ENCODE results near the gene BCL2L2. TPM values are rescaled to one million over a fixed set of nuclear protein-coding genes. Genes with fewer than 3 reads are reported as not detected.
A peak's percentile ranks its signal among the peaks of the same experiment; 100 is the strongest.

Gene BCL2L2
- total RNA-seq, 1 donor from 2014 or later: 21.4 TPM

DNA sequence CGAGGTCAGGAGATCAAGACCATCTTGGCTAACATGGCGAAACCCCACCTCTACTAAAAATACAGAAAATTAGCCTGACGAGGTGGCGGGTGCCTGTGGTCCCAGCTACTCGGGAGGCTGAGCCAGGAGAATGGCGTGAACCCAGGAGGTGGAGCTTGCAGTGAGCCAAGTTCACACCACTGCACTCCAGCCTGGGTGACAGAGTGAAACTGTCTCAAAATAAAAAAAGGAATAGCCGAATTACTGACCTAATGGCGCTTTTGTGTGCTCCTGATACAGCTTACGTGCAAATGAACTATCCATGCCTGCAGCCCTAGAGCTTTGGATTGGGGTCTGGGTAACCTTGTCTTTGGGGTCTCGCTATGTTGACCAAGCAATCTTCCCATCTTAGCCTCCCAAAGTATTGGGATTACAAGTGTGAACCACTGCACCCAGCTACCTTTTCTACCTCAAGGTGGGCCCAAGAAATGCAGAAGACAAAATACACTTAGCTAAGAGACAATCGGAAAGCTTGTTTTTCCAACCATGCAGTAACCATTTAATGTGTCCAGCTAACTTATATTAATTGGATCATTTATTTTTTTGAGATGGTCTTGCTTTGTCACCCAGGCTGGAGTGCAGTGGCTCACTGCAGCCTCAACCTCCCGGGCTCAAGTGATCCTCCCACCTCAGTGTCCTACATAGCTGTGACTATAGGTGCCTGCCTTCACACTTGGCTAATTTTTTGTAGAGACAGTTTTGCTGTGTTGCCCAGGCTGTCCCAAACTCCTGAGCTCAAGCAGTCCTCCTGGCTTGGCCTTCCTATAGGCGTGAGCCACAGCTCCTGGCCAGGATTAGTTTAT, 20.1 kb downstream of the BCL2L2 start:
- Histone ChIP-seq H3K36me3 (ENCODE audit: insufficient read depth, low read length) (peaks cover 20% of the 10 kb centered on the region), H3K79me2 (ENCODE audit: insufficient read depth, low read length) (peaks cover 33% of the 10 kb centered on the region), H2AFZ (ENCODE audit: low read depth, low read length) (no peak overlapping the region), H4K20me1 (ENCODE audit: insufficient read depth, low read length) (peaks cover 40% of the 10 kb centered on the region), H3K4me1 (ENCODE audit: insufficient read depth, low read length) (peaks cover 7% of the 10 kb centered on the region), H3K9me3 (ENCODE audit: insufficient read depth, low read depth, low read length) (no peaks in the 10 kb centered on the region), H3K9ac (ENCODE audit: low read length) (no peak overlapping the region), H3K27me3 (ENCODE audit: insufficient read depth, low read length) (no peaks in the 10 kb centered on the region), H3K4me3 (ENCODE audit: insufficient read depth, low read depth, low read length) (no peak overlapping the region), H3K4me2 (ENCODE audit: low read length) (no peak overlapping the region), H3K27ac (ENCODE audit: low read depth, low read length) (no peak overlapping the region)
- Mint-ChIP-seq H3K4me1 (ENCODE audit: low read depth, unreplicated experiment) (peaks cover 11% of the 10 kb centered on the region), H3K27ac (ENCODE audit: unreplicated experiment) (no peak overlapping the region), H3K36me3 (ENCODE audit: low read depth, unreplicated experiment) (peaks cover 6% of the 10 kb centered on the region), H3K9me3 (ENCODE audit: unreplicated experiment) (no peaks in the 10 kb centered on the region), H3K4me3 (ENCODE audit: unreplicated experiment) (peak overlapping the region; percentile 47), H3K27me3 (ENCODE audit: low read depth, unreplicated experiment) (peaks cover 7% of the 10 kb centered on the region)
- DNase-seq (ENCODE audit: low read depth) (no peak), FAIRE-seq (no peak)
- TF ChIP-seq EZH2 (IDR thresholded peaks at IDR 0.05; ENCODE audit: insufficient read depth, low read length): no peak
- TF ChIP-seq, protein P1, sequence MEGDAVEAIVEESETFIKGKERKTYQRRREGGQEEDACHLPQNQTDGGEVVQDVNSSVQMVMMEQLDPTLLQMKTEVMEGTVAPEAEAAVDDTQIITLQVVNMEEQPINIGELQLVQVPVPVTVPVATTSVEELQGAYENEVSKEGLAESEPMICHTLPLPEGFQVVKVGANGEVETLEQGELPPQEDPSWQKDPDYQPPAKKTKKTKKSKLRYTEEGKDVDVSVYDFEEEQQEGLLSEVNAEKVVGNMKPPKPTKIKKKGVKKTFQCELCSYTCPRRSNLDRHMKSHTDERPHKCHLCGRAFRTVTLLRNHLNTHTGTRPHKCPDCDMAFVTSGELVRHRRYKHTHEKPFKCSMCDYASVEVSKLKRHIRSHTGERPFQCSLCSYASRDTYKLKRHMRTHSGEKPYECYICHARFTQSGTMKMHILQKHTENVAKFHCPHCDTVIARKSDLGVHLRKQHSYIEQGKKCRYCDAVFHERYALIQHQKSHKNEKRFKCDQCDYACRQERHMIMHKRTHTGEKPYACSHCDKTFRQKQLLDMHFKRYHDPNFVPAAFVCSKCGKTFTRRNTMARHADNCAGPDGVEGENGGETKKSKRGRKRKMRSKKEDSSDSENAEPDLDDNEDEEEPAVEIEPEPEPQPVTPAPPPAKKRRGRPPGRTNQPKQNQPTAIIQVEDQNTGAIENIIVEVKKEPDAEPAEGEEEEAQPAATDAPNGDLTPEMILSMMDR (IDR thresholded peaks at IDR 0.05; ENCODE audit: insufficient read depth, low read depth, low read length): no peak

DNA sequence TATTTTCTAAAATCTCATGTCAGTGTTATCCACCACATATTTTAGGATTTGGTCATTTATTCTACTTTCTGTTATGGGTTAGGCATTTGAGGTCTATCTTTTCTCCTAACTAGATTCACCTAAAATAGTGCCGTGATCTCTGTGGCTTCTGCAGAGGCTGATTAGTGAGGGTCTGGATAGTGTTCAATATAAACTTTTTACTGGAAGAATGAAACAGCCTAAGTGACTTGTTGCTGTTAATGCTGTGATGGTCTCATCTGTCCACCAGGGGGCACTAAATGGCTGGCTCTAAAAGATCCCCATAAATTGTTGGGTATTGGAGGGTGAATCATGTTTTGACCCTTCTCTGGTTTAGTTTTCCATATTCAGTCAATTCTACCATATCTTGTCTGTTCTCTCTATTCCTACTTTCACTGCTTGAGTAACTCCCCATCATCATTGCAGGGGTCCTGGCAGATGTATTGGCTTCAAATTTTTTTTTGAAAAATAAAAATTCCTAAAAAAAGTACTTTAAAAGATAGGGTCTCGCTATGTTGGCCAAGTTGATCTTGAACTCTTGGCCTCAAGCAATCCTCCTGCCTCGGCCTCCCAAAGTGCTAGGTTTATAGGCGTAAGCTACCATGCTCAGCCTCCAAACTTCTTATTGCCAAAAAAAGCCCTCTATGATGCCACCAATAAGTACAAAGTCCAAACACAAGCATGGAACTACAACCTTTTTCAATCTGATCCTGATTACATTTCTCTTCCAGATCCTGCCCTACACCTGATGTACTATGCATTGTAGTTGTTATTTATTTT, 21.5 kb downstream of the BCL2L2 start:
- no peak overlapping the region for H3K4me3 Mint-ChIP-seq (ENCODE audit: unreplicated experiment)
- DNase-seq (ENCODE audit: low read depth): peak; percentile 47
- no peak overlapping the region for H3K4me3 ChIP-seq (ENCODE audit: insufficient read depth, low read depth, low read length)

More for the DNA sequence above, 21.5 kb downstream of the BCL2L2 start:
- Mint-ChIP-seq H3K4me1 (ENCODE audit: low read depth, unreplicated experiment) (peaks cover 8% of the 10 kb centered on the region), H3K36me3 (ENCODE audit: low read depth, unreplicated experiment) (peaks cover 6% of the 10 kb centered on the region), H3K9me3 (ENCODE audit: unreplicated experiment) (no peaks in the 10 kb centered on the region), H3K27ac (ENCODE audit: unreplicated experiment) (no peak overlapping the region), H3K27me3 (ENCODE audit: low read depth, unreplicated experiment) (peaks cover 7% of the 10 kb centered on the region)
- Histone ChIP-seq H3K9ac (ENCODE audit: low read length) (no peak overlapping the region), H3K36me3 (ENCODE audit: insufficient read depth, low read length) (peaks cover 19% of the 10 kb centered on the region), H3K4me1 (ENCODE audit: insufficient read depth, low read length) (peaks cover 2% of the 10 kb centered on the region), H3K79me2 (ENCODE audit: insufficient read depth, low read length) (peaks cover 18% of the 10 kb centered on the region), H3K4me2 (ENCODE audit: low read length) (no peak overlapping the region), H4K20me1 (ENCODE audit: insufficient read depth, low read length) (peaks cover 27% of the 10 kb centered on the region), H3K27ac (ENCODE audit: low read depth, low read length) (no peak overlapping the region), H3K27me3 (ENCODE audit: insufficient read depth, low read length) (no peaks in the 10 kb centered on the region), H3K9me3 (ENCODE audit: insufficient read depth, low read depth, low read length) (no peaks in the 10 kb centered on the region), H2AFZ (ENCODE audit: low read depth, low read length) (no peak overlapping the region)
- no peak for TF ChIP-seq EZH2 (IDR thresholded peaks at IDR 0.05; ENCODE audit: insufficient read depth, low read length)
- TF ChIP-seq, protein P1 (IDR thresholded peaks at IDR 0.05; ENCODE audit: insufficient read depth, low read depth, low read length): peak; percentile 93
- FAIRE-seq: no peak

Data from astrocyte (in vitro differentiated cells and primary cell).